Endothelial cell of umbilical vein (primary cell): ENCODE results near the gene PCDH9. TPM values are rescaled to one million over a fixed set of nuclear protein-coding genes. Genes with fewer than 3 reads are reported as not detected.

Source experiments
- BruUV-seq: library from RNA; stranded (reverse); fragments of 400-500 nt; replicated peaks from 2 replicates; lab custom pipeline; 2021; lab: Mats Ljungman, UMichigan
- CTCF ChIA-PET: fragments of 300-600, 350-600 bp; sonication (Branson Sonifier 250); formaldehyde crosslinking; loops from one replicate; lab custom pipeline; 2021; ENCODE audit warnings: antibody characterized with exemption, inconsistent platforms; lab: Charles Lee
- POLR2A ChIA-PET: fragments of 300-600, 350-600 bp; sonication (Branson Sonifier 250); formaldehyde crosslinking; loops from one replicate; lab custom pipeline; 2021; ENCODE audit warnings: antibody characterized with exemption, inconsistent platforms; lab: Charles Lee
- DNase-seq: peaks from one replicate; pipeline ENCODE4 v3.0.0-alpha.2; 2011; ENCODE audit warnings: low read depth, low spot score
- FAIRE-seq: peaks from 2 replicates; lab custom pipeline; 2011; peaks lifted over from hg19 to GRCh38; lab: Jason Lieb, UNC
- H2AFZ ChIP-seq: 2 replicates; pipeline ENCODE4 v1.6.0; 2012; ENCODE audit warnings: low read depth, low read length, control low read depth, inconsistent platforms
- H3K27ac ChIP-seq: 2 replicates; pipeline ENCODE4 v1.5.1; 2011; ENCODE audit warnings: low read depth, mild to moderate bottlenecking, control low read depth, low read length, moderate library complexity; ENCODE audit not compliant: insufficient read depth
- H3K27me3 ChIP-seq, 2 experiments: 2 replicates each; pipeline versions ENCODE4 v1.6.0 to v1.6.1; 2011; ENCODE audit warnings: low read length in 2 of 2, mixed read lengths in 1 of 2; ENCODE audit not compliant: control insufficient read depth in 2 of 2, insufficient read depth in 2 of 2
- H3K36me3 ChIP-seq, 2 experiments: 2 replicates in 1 of 2; 3 replicates in 1 of 2; pipeline ENCODE4 v1.5.1; 2011; ENCODE audit warnings: low read length in 2 of 2, mild to moderate bottlenecking in 1 of 2, moderate library complexity in 1 of 2; ENCODE audit not compliant: control insufficient read depth in 2 of 2, insufficient read depth in 2 of 2; ENCODE audit errors: extremely low read depth in 1 of 2
- H3K4me1 ChIP-seq: 3 replicates; pipeline ENCODE4 v1.5.1; 2011; ENCODE audit warnings: mild to moderate bottlenecking, low read length; ENCODE audit not compliant: control insufficient read depth, insufficient read depth; ENCODE audit errors: extremely low read depth
- H3K4me2 ChIP-seq: 2 replicates; pipeline ENCODE4 v1.6.1; 2011; ENCODE audit warnings: low read length, control low read depth, mixed read lengths; ENCODE audit not compliant: insufficient read depth
- H3K4me3 ChIP-seq, 3 experiments: fragments of 200-600 bp in 1 of 3; sonication (generic), shearing (Covaris generic) in 1 of 3; replicated peaks in 1 of 3; 2 replicates each; pipeline ENCODE4 v1.5.1; 2011 to 2016; ENCODE audit warnings: control low read depth in 3 of 3, low read length in 3 of 3, mild to moderate bottlenecking in 2 of 3, inconsistent platforms in 1 of 3, low read depth in 1 of 3, moderate library complexity in 1 of 3; ENCODE audit not compliant: insufficient read depth in 1 of 3
- H3K79me2 ChIP-seq: 2 replicates; pipeline ENCODE4 v1.6.0; 2012; ENCODE audit warnings: low read length, inconsistent platforms; ENCODE audit not compliant: control insufficient read depth, insufficient read depth
- H3K9ac ChIP-seq: replicated peaks from 2 replicates; pipeline ENCODE3; 2011; ENCODE audit warnings: low read length, control low read depth; ENCODE audit not compliant: insufficient read depth; ENCODE audit errors: extremely low read depth
- H3K9me1 ChIP-seq: replicated peaks from 3 replicates; pipeline ENCODE4 v1.6.0; 2011; ENCODE audit warnings: mild to moderate bottlenecking, low read length; ENCODE audit not compliant: control insufficient read depth, insufficient read depth; ENCODE audit errors: extremely low read depth
- H3K9me3 ChIP-seq: replicated peaks from 2 replicates; pipeline ENCODE4 v1.5.1; 2012; ENCODE audit warnings: low read length, inconsistent platforms; ENCODE audit not compliant: control insufficient read depth, insufficient read depth
- H4K20me1 ChIP-seq: replicated peaks from 2 replicates; pipeline ENCODE3; 2011; ENCODE audit warnings: mild to moderate bottlenecking, low read length; ENCODE audit not compliant: control insufficient read depth, insufficient read depth; ENCODE audit errors: extremely low read depth
- EZH2 ChIP-seq: IDR thresholded peaks from 2 replicates; pipeline ENCODE4 v1.6.1; 2012; ENCODE audit warnings: borderline replicate concordance, low read depth, mild to moderate bottlenecking, moderate library complexity, low read length, inconsistent platforms; ENCODE audit not compliant: severe bottlenecking
- FOS ChIP-seq: IDR thresholded peaks from 2 replicates; pipeline ENCODE4 v1.6.1; 2011; ENCODE audit warnings: mild to moderate bottlenecking, low read length, moderate library complexity, borderline replicate concordance; ENCODE audit not compliant: insufficient read depth
- GATA2 ChIP-seq: IDR thresholded peaks from 2 replicates; pipeline ENCODE4 v1.7.0; 2011; ENCODE audit warnings: low read depth, mild to moderate bottlenecking, moderate library complexity, mixed read lengths, low read length; ENCODE audit not compliant: insufficient read length, insufficient read depth
- JUN ChIP-seq: IDR thresholded peaks from 2 replicates; pipeline ENCODE4 v1.6.1; 2011; ENCODE audit warnings: borderline replicate concordance, low read depth; ENCODE audit not compliant: insufficient read length, insufficient read depth
- MYC ChIP-seq: IDR thresholded peaks from one replicate; pipeline ENCODE4 v1.6.1; 2011; ENCODE audit warnings: mild to moderate bottlenecking, low read depth, low read length
- POLR2A ChIP-seq: IDR thresholded peaks from 2 replicates; pipeline ENCODE4 v1.6.1; 2012; ENCODE audit warnings: low read depth, mild to moderate bottlenecking, control low read depth, low read length
- POLR2AphosphoS5 ChIP-seq: IDR thresholded peaks from 2 replicates; pipeline ENCODE4 v1.6.1; 2012; ENCODE audit warnings: low read depth, mild to moderate bottlenecking, control low read depth, low read length, moderate library complexity; ENCODE audit not compliant: insufficient read depth
- dilution Hi-C: fragments of 300-500 bp; cut with MboI; formaldehyde crosslinking; loops from one replicate; pipeline ENCODE4 v1.15.0; 2019; ENCODE audit warnings: low sequenced_read_pairs; ENCODE audit not compliant: extremely low pct_ligation_motif_present
- intact Hi-C: fragments of 100-400 bp; cut with micrococcal nuclease; formaldehyde crosslinking; loops from one replicate; pipeline ENCODE4 v1.10.0; 2022
- polyA plus RNA-seq, 4 experiments: library from polyadenylated mRNA; depleted of rRNA in 3 of 4; stranded (reverse) in 3 of 4; unstranded in 1 of 4; fragments of >200 nt; gene quantifications; 2 replicates each; pipeline versions ENCODE4 v1.2.1 to v1.2.3, GENCODE V29; 2011 to 2012; ENCODE audit warnings: missing spikeins in 1 of 4
- total RNA-seq: library from RNA; stranded (reverse); gene quantifications from 2 replicates; pipeline ENCODE4 v1.2.3, GENCODE V29; 2021
- TF ChIP-seq, protein P1 (sequence below), 2 donors: IDR thresholded peaks; 1 replicate in 1 of 2; 2 replicates in 1 of 2; pipeline ENCODE4 v1.5.1; 2011; ENCODE audit warnings: low read length in 2 of 2, mild to moderate bottlenecking in 2 of 2, moderate library complexity in 2 of 2, control low read depth in 1 of 2, inconsistent platforms in 1 of 2, low read depth in 1 of 2; ENCODE audit not compliant: insufficient read depth in 1 of 2; ENCODE audit errors: extremely low read depth in 1 of 2
- TF ChIP-seq, protein P2 (sequence below): IDR thresholded peaks from 2 replicates; pipeline ENCODE4 v1.6.1; 2011; ENCODE audit not compliant: insufficient read depth, insufficient read length

PCDH9 gene
- total and polyA plus RNA-seq, 2 donors (not counting 3 experiments of a cell fraction or from before 2014, with no cell fraction given): 1.1 to 5.2 TPM

DNA sequence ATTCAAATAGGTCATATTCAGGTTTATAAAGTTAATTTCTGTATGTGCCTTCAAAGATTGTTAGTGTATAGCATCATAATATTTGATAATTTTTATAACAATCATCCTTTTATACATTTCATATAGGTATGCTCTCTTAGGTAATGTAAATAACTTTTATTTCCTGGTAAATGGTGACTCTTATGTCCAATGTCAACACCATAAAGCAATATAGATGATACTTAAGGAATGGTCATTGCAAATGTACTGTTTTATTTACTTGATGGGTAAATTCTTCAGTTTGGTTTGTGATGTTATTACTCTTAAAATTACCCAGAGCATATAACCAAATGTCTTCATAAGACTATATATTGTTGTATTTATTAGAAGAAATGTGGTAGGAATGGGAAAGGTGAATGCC, 928.7 kb downstream of the PCDH9 start:
- Histone ChIP-seq H3K27ac (no peak overlapping the region), H3K27me3 (no peaks in the 10 kb centered on the region), H3K4me3 (no peak overlapping the region), H3K9me3 (no peaks in the 10 kb centered on the region), H3K9ac (no peak overlapping the region), H3K4me1 (no peaks in the 10 kb centered on the region), H3K9me1 (no peaks in the 10 kb centered on the region), H3K79me2 (no peaks in the 10 kb centered on the region), H2AFZ (no peak overlapping the region), H3K4me2 (no peak overlapping the region), H3K36me3 (no peaks in the 10 kb centered on the region), H4K20me1 (no peaks in the 10 kb centered on the region)
- intact Hi-C loops: no loop called here
- no TSS peak for BruUV-seq
- dilution Hi-C loops: no loop called here
- TF ChIP-seq POLR2A (no peak), JUN (no peak), GATA2 (no peak), POLR2AphosphoS5 (no peak), FOS (no peak), MYC (no peak), EZH2 (no peak)
- TF ChIP-seq, protein P1, sequence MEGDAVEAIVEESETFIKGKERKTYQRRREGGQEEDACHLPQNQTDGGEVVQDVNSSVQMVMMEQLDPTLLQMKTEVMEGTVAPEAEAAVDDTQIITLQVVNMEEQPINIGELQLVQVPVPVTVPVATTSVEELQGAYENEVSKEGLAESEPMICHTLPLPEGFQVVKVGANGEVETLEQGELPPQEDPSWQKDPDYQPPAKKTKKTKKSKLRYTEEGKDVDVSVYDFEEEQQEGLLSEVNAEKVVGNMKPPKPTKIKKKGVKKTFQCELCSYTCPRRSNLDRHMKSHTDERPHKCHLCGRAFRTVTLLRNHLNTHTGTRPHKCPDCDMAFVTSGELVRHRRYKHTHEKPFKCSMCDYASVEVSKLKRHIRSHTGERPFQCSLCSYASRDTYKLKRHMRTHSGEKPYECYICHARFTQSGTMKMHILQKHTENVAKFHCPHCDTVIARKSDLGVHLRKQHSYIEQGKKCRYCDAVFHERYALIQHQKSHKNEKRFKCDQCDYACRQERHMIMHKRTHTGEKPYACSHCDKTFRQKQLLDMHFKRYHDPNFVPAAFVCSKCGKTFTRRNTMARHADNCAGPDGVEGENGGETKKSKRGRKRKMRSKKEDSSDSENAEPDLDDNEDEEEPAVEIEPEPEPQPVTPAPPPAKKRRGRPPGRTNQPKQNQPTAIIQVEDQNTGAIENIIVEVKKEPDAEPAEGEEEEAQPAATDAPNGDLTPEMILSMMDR (IDR thresholded peaks at IDR 0.05; ENCODE audit: extremely low read depth in 1 of 2, insufficient read depth in 1 of 2, low read depth in 1 of 2, low read length in 2 of 2): no peak
- TF ChIP-seq, protein P2, sequence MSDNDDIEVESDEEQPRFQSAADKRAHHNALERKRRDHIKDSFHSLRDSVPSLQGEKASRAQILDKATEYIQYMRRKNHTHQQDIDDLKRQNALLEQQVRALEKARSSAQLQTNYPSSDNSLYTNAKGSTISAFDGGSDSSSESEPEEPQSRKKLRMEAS: no peak
- ChIA-PET CTCF (no interaction called here), POLR2A (no interaction called here)
- DNase-seq (no peak), FAIRE-seq (no peak)
